Measurements from ENCODE around the gene BCL7B.

The BCL7B gene

GRCh38 chr7:73487486-73487885 lies 70.0 kb downstream of the BCL7B start:
- no peak for DNase-seq
